Measurements from ENCODE around the gene SNUPN. TPM values are rescaled to one million over a fixed set of nuclear protein-coding genes. Genes with fewer than 3 reads are reported as not detected.

SNUPN gene
- total RNA-seq, 4 donors from 2014 or later, result 14.2 to 18.3 (median 15.9) TPM

- in situ Hi-C loops (cut with MboI; ENCODE audit: low sequenced_read_pairs in 4 of 4), result no loop called here
- peak; percentile 86 to 98 for ATAC-seq
These were observed 70.8 kb downstream of the SNUPN start for GRCh38 chr15:75554717-75555116.

DNA sequence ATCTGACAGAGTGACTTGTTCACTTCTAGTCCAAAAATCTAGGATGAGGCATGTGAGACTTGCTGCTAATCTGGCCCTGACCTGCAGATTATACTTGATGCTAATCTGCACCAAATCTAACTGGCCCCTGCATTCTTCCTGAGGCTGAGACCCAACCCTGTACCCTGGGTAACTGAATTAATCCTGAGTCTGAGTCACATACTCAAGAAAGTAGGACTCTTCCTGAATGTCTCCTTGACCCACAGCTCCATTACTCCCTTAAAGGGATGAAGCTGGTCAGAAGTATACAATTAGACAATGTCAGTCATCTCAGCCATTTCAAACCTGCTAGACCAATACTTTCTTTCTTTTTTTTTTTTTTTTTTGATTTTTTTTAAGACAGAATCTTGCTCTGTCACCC lies 71.9 kb downstream of the SNUPN start:
- Histone ChIP-seq H3K4me3 (no peak overlapping the region), H3K27me3 (no peaks in the 10 kb centered on the region), H3K4me1 (peaks cover 9 to 25% of the 10 kb centered on the region in 2 donors), H3K9me3 (no peaks in the 10 kb centered on the region), H3K36me3 (no peaks in the 10 kb centered on the region), H3K27ac (no peak overlapping the region)
- ATAC-seq (no peak), DNase-seq (no peak)
- intact Hi-C loops (cut with DNase I; ENCODE audit: low total_unique reads) (no loop called here), in situ Hi-C loops (cut with MboI; ENCODE audit: low sequenced_read_pairs in 4 of 4) (no loop called here)
- TF ChIP-seq CTCF (IDR thresholded peaks at IDR 0.05 in 4 of 5, conservative IDR thresholded peaks at IDR 0.05 in 1 of 5) (no peak), POLR2A (IDR thresholded peaks at IDR 0.05) (no peak)

More at GRCh38 chr15:75554717-75555116, 70.8 kb downstream of the SNUPN start:
- intact Hi-C loops (cut with DNase I; ENCODE audit: low total_unique reads), result no loop called here
- Histone ChIP-seq H3K27me3 (no peaks in the 10 kb centered on the region), H3K4me1 (peaks cover 9 to 25% of the 10 kb centered on the region in 2 donors), H3K9me3 (no peaks in the 10 kb centered on the region), H3K4me3 (no peak overlapping the region), H3K36me3 (no peaks in the 10 kb centered on the region), H3K27ac (peak overlapping the region in 1 of 4 donors; percentile 66)
- DNase-seq, result peak; percentile 18 to 35
- no peak for TF ChIP-seq CTCF (IDR thresholded peaks at IDR 0.05 in 4 of 5, conservative IDR thresholded peaks at IDR 0.05 in 1 of 5)
- TF ChIP-seq POLR2A (IDR thresholded peaks at IDR 0.05), result no peak

- H3K36me3 ChIP-seq, result no peaks in the 10 kb centered on the region
- H3K9me3 ChIP-seq, result no peaks in the 10 kb centered on the region
- ATAC-seq (no peak), DNase-seq (no peak)
- H3K4me1 ChIP-seq, result peaks cover 9 to 31% of the 10 kb centered on the region in 2 donors
- no peak overlapping the region for H3K4me3 ChIP-seq
- intact Hi-C loops (cut with DNase I; ENCODE audit: low total_unique reads) (no loop called here), in situ Hi-C loops (cut with MboI; ENCODE audit: low sequenced_read_pairs in 4 of 4) (no loop called here)
- TF ChIP-seq CTCF (IDR thresholded peaks at IDR 0.05 in 4 of 5, conservative IDR thresholded peaks at IDR 0.05 in 1 of 5) (no peak), POLR2A (IDR thresholded peaks at IDR 0.05) (no peak)
- H3K27me3 ChIP-seq, result no peaks in the 10 kb centered on the region
- no peak overlapping the region for H3K27ac ChIP-seq
These were observed 74.4 kb downstream of the SNUPN start for GRCh38 chr15:75551091-75551490.

Other genes starting within 250 kb of the SNUPN start
- gene SIN3A, start 174.0 kb downstream of the SNUPN start, total RNA-seq, result 10 to 100 TPM; 16.1 to 25.3 (median 21.0) TPM
- 1 to 10 TPM; 4.8 to 7.0 (median 6.2) TPM for gene PTPN9, start 46.4 kb downstream of the SNUPN start, total RNA-seq
- 100 to 1,000 TPM; 110 to 184 (median 153) TPM for gene IMP3, start 14.5 kb upstream of the SNUPN start, total RNA-seq
- gene SNX33, start 22.2 kb upstream of the SNUPN start, total RNA-seq, result 1 to 10 TPM; 4.9 to 6.7 (median 5.5) TPM
- gene CSPG4, start 87.1 kb upstream of the SNUPN start, total RNA-seq, result 100 to 1,000 TPM in 2 of 4 donors, 10 to 100 TPM in 2; 38.2 to 145 (median 88.5) TPM
- 10 to 100 TPM; 15.9 to 25.5 (median 23.9) TPM for gene UBE2Q2, start 217.7 kb upstream of the SNUPN start, total RNA-seq

All from gastrocnemius medialis (tissue), 4 donors.